HEK293 (cell line): Measurements from ENCODE around the gene CENPX.

Experiments
- CTCF ChIP-seq: fragments of 450-650 bp; formaldehyde crosslinking; IDR thresholded peaks from 2 replicates; pipeline ENCODE4 v1.5.1; 2016; ENCODE audit warnings: missing biosample characterization, missing genetic modification characterization
- EGR2 ChIP-seq: fragments of 450-650 bp; formaldehyde crosslinking; IDR thresholded peaks from 2 replicates; pipeline ENCODE4 v1.5.1; 2016; ENCODE audit warnings: low read depth, missing biosample characterization, missing genetic modification characterization
- OVOL3 ChIP-seq: fragments of 450-650 bp; formaldehyde crosslinking; IDR thresholded peaks from 2 replicates; pipeline ENCODE4 v1.5.1; 2016; ENCODE audit warnings: missing biosample characterization, missing genetic modification characterization
- PRDM10 ChIP-seq: fragments of 450-650 bp; formaldehyde crosslinking; IDR thresholded peaks from 2 replicates; pipeline ENCODE4 v1.5.1; 2016; ENCODE audit warnings: missing biosample characterization, missing genetic modification characterization
- YY1 ChIP-seq: fragments of 450-650 bp; formaldehyde crosslinking; IDR thresholded peaks from 2 replicates; pipeline ENCODE4 v1.5.1; 2018; ENCODE audit warnings: missing biosample characterization, missing genetic modification characterization
- ZBTB10 ChIP-seq: fragments of 450-650 bp; formaldehyde crosslinking; IDR thresholded peaks from 2 replicates; pipeline ENCODE4 v1.5.1; 2016; ENCODE audit warnings: missing biosample characterization, missing genetic modification characterization
- ZBTB17 ChIP-seq: fragments of 450-650 bp; formaldehyde crosslinking; IDR thresholded peaks from 2 replicates; pipeline ENCODE4 v1.5.1; 2016; ENCODE audit warnings: missing biosample characterization, missing genetic modification characterization
- ZBTB21 ChIP-seq: fragments of 450-650 bp; formaldehyde crosslinking; IDR thresholded peaks from 2 replicates; pipeline ENCODE4 v1.5.1; 2017; ENCODE audit warnings: missing biosample characterization, missing genetic modification characterization
- ZBTB48 ChIP-seq: fragments of 450-650 bp; formaldehyde crosslinking; IDR thresholded peaks from 2 replicates; pipeline ENCODE4 v1.5.1; 2016; ENCODE audit warnings: missing biosample characterization, missing genetic modification characterization
- ZFP41 ChIP-seq: fragments of 450-650 bp; formaldehyde crosslinking; IDR thresholded peaks from 2 replicates; pipeline ENCODE4 v1.5.1; 2016; ENCODE audit warnings: missing biosample characterization, missing genetic modification characterization, borderline replicate concordance
- ZNF10 ChIP-seq: fragments of 450-650 bp; formaldehyde crosslinking; IDR thresholded peaks from 2 replicates; pipeline ENCODE4 v1.5.1; 2017; ENCODE audit warnings: missing biosample characterization, missing genetic modification characterization
- ZNF132 ChIP-seq: fragments of 450-650 bp; formaldehyde crosslinking; IDR thresholded peaks from 2 replicates; pipeline ENCODE4 v1.5.1; 2017; ENCODE audit warnings: missing biosample characterization, missing genetic modification characterization, borderline replicate concordance
- ZNF174 ChIP-seq: fragments of 450-650 bp; formaldehyde crosslinking; IDR thresholded peaks from 2 replicates; pipeline ENCODE4 v1.5.0; 2017; ENCODE audit warnings: missing biosample characterization, mild to moderate bottlenecking, missing genetic modification characterization
- ZNF184 ChIP-seq: fragments of 450-650 bp; IDR thresholded peaks from 2 replicates; pipeline ENCODE4 v1.5.1; 2018; ENCODE audit warnings: missing biosample characterization, mild to moderate bottlenecking, missing genetic modification characterization
- ZNF274 ChIP-seq, 2 experiments: fragments of 200-500 bp in 1 of 2; fragments of 450-650 bp in 1 of 2; sonication (Bioruptor generic) in 1 of 2; formaldehyde crosslinking in 1 of 2; IDR thresholded peaks; 2 replicates each; pipeline versions ENCODE4 v1.5.1 to v1.6.1; 2014 to 2016; ENCODE audit warnings: borderline replicate concordance in 1 of 2, inconsistent platforms in 1 of 2, low read length in 1 of 2, missing biosample characterization in 1 of 2, missing genetic modification characterization in 1 of 2
- ZNF280D ChIP-seq: fragments of 450-650 bp; formaldehyde crosslinking; IDR thresholded peaks from 2 replicates; pipeline ENCODE4 v1.5.1; 2016; ENCODE audit warnings: missing biosample characterization, missing genetic modification characterization
- ZNF311 ChIP-seq: fragments of 450-650 bp; formaldehyde crosslinking; IDR thresholded peaks from 2 replicates; pipeline ENCODE4 v1.5.1; 2017; ENCODE audit warnings: missing biosample characterization, missing genetic modification characterization, borderline replicate concordance
- ZNF366 ChIP-seq: fragments of 450-650 bp; formaldehyde crosslinking; conservative IDR thresholded peaks from 2 replicates; pipeline ENCODE4 v1.5.1; 2016; ENCODE audit warnings: missing biosample characterization, missing genetic modification characterization
- ZNF37A ChIP-seq: fragments of 450-650 bp; IDR thresholded peaks from 2 replicates; pipeline ENCODE4 v1.5.1; 2018; ENCODE audit warnings: missing biosample characterization, missing genetic modification characterization
- ZNF514 ChIP-seq: fragments of 450-650 bp; formaldehyde crosslinking; IDR thresholded peaks from 2 replicates; pipeline ENCODE4 v1.5.1; 2016; ENCODE audit warnings: missing biosample characterization, missing genetic modification characterization
- ZNF530 ChIP-seq: fragments of 450-650 bp; formaldehyde crosslinking; IDR thresholded peaks from 2 replicates; pipeline ENCODE4 v1.5.1; 2016; ENCODE audit warnings: low read depth, missing biosample characterization, missing genetic modification characterization
- ZNF561 ChIP-seq: fragments of 450-650 bp; IDR thresholded peaks from 2 replicates; pipeline ENCODE4 v1.5.1; 2018; ENCODE audit warnings: missing biosample characterization, missing genetic modification characterization, borderline replicate concordance
- ZNF654 ChIP-seq: fragments of 450-650 bp; formaldehyde crosslinking; IDR thresholded peaks from 2 replicates; pipeline ENCODE4 v1.5.1; 2016; ENCODE audit warnings: low read depth, missing biosample characterization, missing genetic modification characterization
- TF ChIP-seq, protein P1 (sequence below): fragments of 450-650 bp; formaldehyde crosslinking; IDR thresholded peaks from 2 replicates; pipeline ENCODE4; 2016; ENCODE audit warnings: missing biosample characterization, missing genetic modification characterization
- TF ChIP-seq, protein P2 (sequence below): fragments of 450-650 bp; formaldehyde crosslinking; IDR thresholded peaks from 2 replicates; pipeline ENCODE4 v1.5.1; 2016; ENCODE audit warnings: missing biosample characterization, missing genetic modification characterization

CENPX gene

GRCh38 chr17:82037092-82037888, 14.6 kb upstream of the CENPX start, which contains the start of gene DCXR (continued):
- peak; percentile 35 for TF ChIP-seq PRDM10
- TF ChIP-seq ZNF274 (IDR thresholded peaks at IDR 0.05; ENCODE audit: low read length): no peak
- TF ChIP-seq ZNF274 (tag by site-specific recombination; IDR thresholded peaks at IDR 0.05; ENCODE audit: borderline replicate concordance): no peak
- TF ChIP-seq ZNF10 (tag by site-specific recombination): no peak
- no peak for TF ChIP-seq ZNF311
- TF ChIP-seq ZNF561: peak; percentile 83
- TF ChIP-seq ZNF366: no peak
- TF ChIP-seq ZBTB48 (tag by site-specific recombination): no peak
- peak; percentile 48; the same call in 1 of the 2 replicates for TF ChIP-seq YY1 (tag by site-specific recombination)
- TF ChIP-seq ZBTB21 (tag by site-specific recombination): no peak
- no peak for TF ChIP-seq ZNF654 (tag by site-specific recombination)
- TF ChIP-seq, protein P1, sequence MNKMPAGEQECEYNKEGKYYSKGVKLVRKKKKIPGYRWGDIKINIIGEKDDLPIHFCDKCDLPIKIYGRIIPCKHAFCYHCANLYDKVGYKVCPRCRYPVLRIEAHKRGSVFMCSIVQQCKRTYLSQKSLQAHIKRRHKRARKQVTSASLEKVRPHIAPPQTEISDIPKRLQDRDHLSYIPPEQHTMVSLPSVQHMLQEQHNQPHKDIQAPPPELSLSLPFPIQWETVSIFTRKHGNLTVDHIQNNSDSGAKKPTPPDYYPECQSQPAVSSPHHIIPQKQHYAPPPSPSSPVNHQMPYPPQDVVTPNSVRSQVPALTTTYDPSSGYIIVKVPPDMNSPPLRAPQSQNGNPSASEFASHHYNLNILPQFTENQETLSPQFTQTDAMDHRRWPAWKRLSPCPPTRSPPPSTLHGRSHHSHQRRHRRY (tag by site-specific recombination): no peak
- no peak for TF ChIP-seq ZNF184 (tag by site-specific recombination)
- no peak for TF ChIP-seq ZNF174 (tag by site-specific recombination)
- TF ChIP-seq ZFP41 (tag by site-specific recombination): no peak
- no peak for TF ChIP-seq ZNF132 (tag by site-specific recombination)
- no peak for TF ChIP-seq ZNF37A (tag by site-specific recombination)
- no peak for TF ChIP-seq ZNF514 (tag by site-specific recombination)
- TF ChIP-seq, protein P2, sequence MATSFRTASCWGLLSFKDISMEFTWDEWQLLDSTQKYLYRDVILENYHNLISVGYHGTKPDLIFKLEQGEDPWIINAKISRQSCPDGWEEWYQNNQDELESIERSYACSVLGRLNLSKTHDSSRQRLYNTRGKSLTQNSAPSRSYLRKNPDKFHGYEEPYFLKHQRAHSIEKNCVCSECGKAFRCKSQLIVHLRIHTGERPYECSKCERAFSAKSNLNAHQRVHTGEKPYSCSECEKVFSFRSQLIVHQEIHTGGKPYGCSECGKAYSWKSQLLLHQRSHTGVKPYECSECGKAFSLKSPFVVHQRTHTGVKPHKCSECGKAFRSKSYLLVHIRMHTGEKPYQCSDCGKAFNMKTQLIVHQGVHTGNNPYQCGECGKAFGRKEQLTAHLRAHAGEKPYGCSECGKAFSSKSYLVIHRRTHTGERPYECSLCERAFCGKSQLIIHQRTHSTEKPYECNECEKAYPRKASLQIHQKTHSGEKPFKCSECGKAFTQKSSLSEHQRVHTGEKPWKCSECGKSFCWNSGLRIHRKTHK: no peak
- no peak for TF ChIP-seq ZNF530 (tag by site-specific recombination)
- peak; percentile 94 for TF ChIP-seq CTCF (tag by site-specific recombination)
- TF ChIP-seq ZNF280D: no peak
- TF ChIP-seq ZBTB10 (tag by site-specific recombination): no peak
- peak; percentile 86 for TF ChIP-seq ZBTB17 (tag by site-specific recombination)
- TF ChIP-seq OVOL3 (tag by site-specific recombination): no peak
- TF ChIP-seq EGR2 (tag by site-specific recombination): peak; percentile 90
